ENCODE results near the gene ZNF735. TPM values are rescaled to one million over a fixed set of nuclear protein-coding genes. Genes with fewer than 3 reads are reported as not detected.
"Not testable (repeated sequence)": the region's sequence is repeated elsewhere in the genome, so short reads cannot be mapped to it uniquely, and the experiment has no call there.

ZNF735 gene
- total and polyA plus RNA-seq, 9 of the 15 experiments (the other 6 are each of a cell fraction or from before 2014, with no cell fraction given), result not detected

DNA sequence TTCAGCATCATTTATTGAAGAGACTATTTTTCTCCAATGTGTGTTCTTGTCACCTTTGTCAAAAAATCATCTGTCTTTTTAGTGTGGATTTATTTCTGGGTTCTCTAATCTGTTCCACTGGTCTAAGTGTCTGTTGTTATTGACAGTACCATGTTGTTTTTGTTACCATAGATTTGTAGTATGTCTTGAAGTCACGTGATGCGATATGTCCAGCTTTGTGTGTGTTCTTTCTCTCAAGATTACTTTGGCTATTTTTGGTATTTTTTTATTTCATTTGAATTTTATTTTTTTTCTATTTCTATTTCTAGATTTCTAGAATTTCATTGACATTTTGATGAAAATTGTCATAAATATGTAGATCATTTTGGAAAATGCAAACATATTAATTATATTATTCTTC is 36.0 kb upstream of the ZNF735 start:
- H3K9me3 ChIP-seq (replicated peaks; ENCODE audit: control insufficient read depth, insufficient read depth, low read depth, low read length); in situ Hi-C loops (cut with MboI); H3K9ac ChIP-seq (ENCODE audit: insufficient read depth in 1 of 2, low read depth in 2 of 2, low read length in 2 of 2); H3K36me3 ChIP-seq (ENCODE audit: control insufficient read depth, insufficient read depth, low read length); CTCF ChIA-PET (ENCODE audit: low intra/inter-chr PET ratio); H2AFZ ChIP-seq (ENCODE audit: low read depth, low read length); BruUV-seq (replicated peaks); ATAC-seq; H3K9me1 ChIP-seq (ENCODE audit: control insufficient read depth, insufficient read depth, low read length); H3K4me3 ChIP-seq; POLR2A ChIA-PET; H3K4me1 ChIP-seq (replicated peaks in 1 of 2; ENCODE audit: control insufficient read depth in 2 of 2, insufficient read depth in 2 of 2, low read length in 2 of 2); H3K79me2 ChIP-seq (ENCODE audit: control insufficient read depth, insufficient read depth, low read length); H3K27me3 ChIP-seq (ENCODE audit: control insufficient read depth in 2 of 2, insufficient read depth in 2 of 2, low read length in 2 of 2); H3K4me2 ChIP-seq (ENCODE audit: insufficient read depth, low read length); DNase-seq (ENCODE audit: extremely low read depth in 1 of 4, low spot score in 3 of 4); intact Hi-C loops (cut with micrococcal nuclease); H3K27ac ChIP-seq (ENCODE audit: extremely low read depth, low read depth, low read length); H4K20me1 ChIP-seq (replicated peaks; ENCODE audit: control insufficient read depth, insufficient read depth, low read length): not testable (repeated sequence)
- WGBS (ENCODE audit: insufficient coverage, low coverage, missing lambda C conversion rate), result 0% methylated on average over 2 of the region's 2 CpGs
- peak; percentile 85 for FAIRE-seq
- peak; percentile 10; the same call in 1 of the 2 replicates for TF ChIP-seq CBFA2T2 (conservative IDR thresholded peaks at IDR 0.05)
- TF ChIP-seq, protein P1, sequence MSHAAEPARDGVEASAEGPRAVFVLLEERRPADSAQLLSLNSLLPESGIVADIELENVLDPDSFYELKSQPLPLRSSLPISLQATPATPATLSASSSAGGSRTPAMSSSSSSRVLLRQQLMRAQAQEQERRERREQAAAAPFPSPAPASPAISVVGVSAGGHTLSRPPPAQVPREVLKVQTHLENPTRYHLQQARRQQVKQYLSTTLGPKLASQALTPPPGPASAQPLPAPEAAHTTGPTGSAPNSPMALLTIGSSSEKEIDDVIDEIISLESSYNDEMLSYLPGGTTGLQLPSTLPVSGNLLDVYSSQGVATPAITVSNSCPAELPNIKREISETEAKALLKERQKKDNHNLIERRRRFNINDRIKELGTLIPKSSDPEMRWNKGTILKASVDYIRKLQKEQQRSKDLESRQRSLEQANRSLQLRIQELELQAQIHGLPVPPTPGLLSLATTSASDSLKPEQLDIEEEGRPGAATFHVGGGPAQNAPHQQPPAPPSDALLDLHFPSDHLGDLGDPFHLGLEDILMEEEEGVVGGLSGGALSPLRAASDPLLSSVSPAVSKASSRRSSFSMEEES (CRISPR knock-in tag; IDR thresholded peaks at IDR 0.05), result peak; percentile 90
- 0 out of 2 replicates have a peak, but pooled peaks have one; percentile 20 for TF ChIP-seq RAD51 (IDR thresholded peaks at IDR 0.05; ENCODE audit: borderline replicate concordance, low read depth)

DNA sequence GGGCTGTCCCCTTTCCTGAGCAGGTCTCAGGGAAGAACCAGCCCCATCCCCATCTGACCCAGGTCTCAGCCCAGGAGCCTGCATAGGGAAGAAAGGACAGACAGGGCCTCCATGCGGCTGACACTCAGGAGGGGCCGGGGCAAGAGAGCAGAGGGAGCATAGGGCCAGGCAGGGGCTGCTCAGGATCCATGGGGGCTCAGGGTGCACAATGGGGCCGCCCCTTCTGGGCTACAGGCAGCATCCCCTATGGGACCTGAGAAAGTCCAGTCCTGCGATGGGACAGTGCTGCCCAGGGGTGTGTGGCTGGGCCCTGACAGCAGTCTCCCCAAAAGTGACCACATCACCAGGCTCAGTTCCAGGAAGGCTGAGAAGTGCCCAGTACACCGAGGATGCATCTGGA is 32.7 kb upstream of the ZNF735 start:
- Histone ChIP-seq H2AFZ (ENCODE audit: low read depth, low read length) (no peak overlapping the region), H3K9ac (ENCODE audit: insufficient read depth in 1 of 2, low read depth in 2 of 2, low read length in 2 of 2) (no peak overlapping the region), H3K4me1 (replicated peaks in 1 of 2; ENCODE audit: control insufficient read depth in 2 of 2, insufficient read depth in 2 of 2, low read length in 2 of 2) (no peaks in the 10 kb centered on the region), H3K4me3 (no peak overlapping the region), H3K9me1 (ENCODE audit: control insufficient read depth, insufficient read depth, low read length) (no peaks in the 10 kb centered on the region), H3K27me3 (ENCODE audit: control insufficient read depth in 2 of 2, insufficient read depth in 2 of 2, low read length in 2 of 2) (no peaks in the 10 kb centered on the region), H3K27ac (ENCODE audit: extremely low read depth, low read depth, low read length) (no peak overlapping the region), H4K20me1 (replicated peaks; ENCODE audit: control insufficient read depth, insufficient read depth, low read length) (no peaks in the 10 kb centered on the region), H3K36me3 (ENCODE audit: control insufficient read depth, insufficient read depth, low read length) (no peaks in the 10 kb centered on the region), H3K9me3 (replicated peaks; ENCODE audit: control insufficient read depth, insufficient read depth, low read depth, low read length) (no peaks in the 10 kb centered on the region), H3K79me2 (ENCODE audit: control insufficient read depth, insufficient read depth, low read length) (no peaks in the 10 kb centered on the region), H3K4me2 (ENCODE audit: insufficient read depth, low read length) (no peak overlapping the region)
- POLR2A ChIA-PET, result no interaction called here
- no TSS peak for BruUV-seq (replicated peaks)
- CTCF ChIA-PET (ENCODE audit: low intra/inter-chr PET ratio), result no interaction called here
- WGBS (ENCODE audit: insufficient coverage, low coverage, missing lambda C conversion rate), result 3% methylated on average over 5 of the region's 5 CpGs
- no peak for FAIRE-seq
- no peak for ATAC-seq
- DNase-seq (ENCODE audit: extremely low read depth in 1 of 4, low spot score in 3 of 4), result no peak
- intact Hi-C loops (cut with micrococcal nuclease) (no loop called here), in situ Hi-C loops (cut with MboI) (no loop called here)
- TF ChIP-seq TSHZ1 (CRISPR knock-in tag; IDR thresholded peaks at IDR 0.05) (no peak), CREB1 (IDR thresholded peaks at IDR 0.05) (no peak), CREB1 (CRISPR knock-in tag; IDR thresholded peaks at IDR 0.05) (no peak), LEF1 (IDR thresholded peaks at IDR 0.05) (no peak), NEUROD1 (IDR thresholded peaks at IDR 0.05; ENCODE audit: borderline replicate concordance, low read depth, low read length, partially characterized antibody) (no peak), RHOXF2B (CRISPR knock-in tag; conservative IDR thresholded peaks at IDR 0.05) (no peak)
